ENCODE data around the gene TCL1B. TPM values are rescaled to one million over a fixed set of nuclear protein-coding genes. Genes with fewer than 3 reads are reported as not detected.

The TCL1B gene
- total RNA-seq, 5 donors from 2014 or later (not counting 1 experiment from before 2014, with no cell fraction given): 0.21 to 2.0 (median 0.70) TPM; not detected in 1

- no peak overlapping the region for H3K4me3 ChIP-seq (ENCODE audit: control insufficient read depth in 1 of 2, extremely low read depth in 1 of 2, low read length in 1 of 2)
Measured at GRCh38 chr14:95703805-95704204, 17.6 kb downstream of the TCL1B start.

DNA sequence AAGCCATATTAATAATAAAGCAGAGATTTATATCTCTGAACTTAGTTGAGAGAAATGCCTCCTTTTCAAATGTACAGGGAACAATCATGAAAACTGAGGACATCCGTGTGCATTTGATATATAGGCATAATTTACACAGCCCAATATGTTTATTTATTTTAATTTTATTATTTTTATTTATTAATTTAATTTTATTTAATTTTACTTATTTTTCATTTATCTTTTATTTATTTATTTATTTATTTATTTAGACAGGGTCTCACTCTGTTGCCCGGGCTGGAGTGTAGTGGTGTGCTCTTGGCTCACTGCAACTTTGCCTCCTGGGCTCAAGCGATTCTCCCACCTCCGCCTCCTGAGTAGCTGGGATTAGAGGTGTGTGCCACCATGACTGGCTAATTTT is 19.3 kb downstream of the TCL1B start:
- ChIA-PET CTCF (no interaction called here), POLR2A (no interaction called here)
- Mint-ChIP-seq H3K4me1 (peaks cover 0 to 4% (median 0%) of the 10 kb centered on the region in 3 donors), H3K27me3 (peaks cover 34 to 54% of the 10 kb centered on the region in 2 donors), H3K4me3 (no peak overlapping the region), H3K27ac (no peak overlapping the region), H3K36me3 (no peaks in the 10 kb centered on the region), H3K9me3 (no peaks in the 10 kb centered on the region)
- WGBS (ENCODE audit: insufficient coverage): 100% methylated on average over 3 of the region's 4 CpGs
- H3K9me3 ChIP-seq: no peaks in the 10 kb centered on the region
- H3K27ac ChIP-seq (ENCODE audit: low read length): no peak overlapping the region
- no peaks in the 10 kb centered on the region for H3K36me3 ChIP-seq (ENCODE audit: control insufficient read depth in 2 of 2, extremely low read depth in 1 of 2, insufficient read depth in 1 of 2, low read length in 1 of 2)
- H3K4me3 ChIP-seq (ENCODE audit: control insufficient read depth in 1 of 2, extremely low read depth in 1 of 2, low read length in 1 of 2): no peak overlapping the region
- H3K4me1 ChIP-seq (ENCODE audit: control insufficient read depth in 1 of 2, extremely low read depth in 1 of 2, insufficient read depth in 2 of 2, low read length in 2 of 2): no peaks in the 10 kb centered on the region
- peaks cover 7 to 14% of the 10 kb centered on the region in 2 experiments for H3K27me3 ChIP-seq (replicated peaks in 1 of 2; ENCODE audit: control insufficient read depth in 2 of 2, extremely low read depth in 1 of 2, insufficient read depth in 2 of 2, low read length in 1 of 2)
- DNase-seq: no peak
- ATAC-seq (replicated peaks in 1 of 4): no peak

More at GRCh38 chr14:95703805-95704204, 17.6 kb downstream of the TCL1B start:
- H3K27ac ChIP-seq (ENCODE audit: low read length): no peak overlapping the region
- no peaks in the 10 kb centered on the region for H3K36me3 ChIP-seq (ENCODE audit: control insufficient read depth in 2 of 2, extremely low read depth in 1 of 2, insufficient read depth in 1 of 2, low read length in 1 of 2)
- ChIA-PET CTCF (interaction anchor here in 1 of 2 donors (0.6 kb wide), 1 partner anchor 31 kb away, joined by 3 read pairs; no protein-coding TSS in a partner anchor), POLR2A (no interaction called here)
- H3K27ac Mint-ChIP-seq: no peak overlapping the region
- no peaks in the 10 kb centered on the region for H3K9me3 Mint-ChIP-seq
- DNase-seq (no peak), ATAC-seq (replicated peaks in 1 of 4) (no peak)
- no peaks in the 10 kb centered on the region for H3K9me3 ChIP-seq
- peaks cover 5 to 7% of the 10 kb centered on the region in 2 experiments for H3K27me3 ChIP-seq (replicated peaks in 1 of 2; ENCODE audit: control insufficient read depth in 2 of 2, extremely low read depth in 1 of 2, insufficient read depth in 2 of 2, low read length in 1 of 2)
- H3K4me1 ChIP-seq (ENCODE audit: control insufficient read depth in 1 of 2, extremely low read depth in 1 of 2, insufficient read depth in 2 of 2, low read length in 2 of 2): no peaks in the 10 kb centered on the region
- H3K4me1 Mint-ChIP-seq: peaks cover 0 to 4% (median 3%) of the 10 kb centered on the region in 3 donors
- H3K36me3 Mint-ChIP-seq: no peaks in the 10 kb centered on the region
- no peak overlapping the region for H3K4me3 Mint-ChIP-seq
- H3K27me3 Mint-ChIP-seq: peaks cover 29 to 55% of the 10 kb centered on the region in 2 donors
- WGBS (ENCODE audit: insufficient coverage): no CpG with 5 or more reads among the region's 3 CpGs

- H3K27ac ChIP-seq (ENCODE audit: low read length): no peak overlapping the region
Measured at GRCh38 chr14:95707327-95707726, 21.1 kb downstream of the TCL1B start.

DNA sequence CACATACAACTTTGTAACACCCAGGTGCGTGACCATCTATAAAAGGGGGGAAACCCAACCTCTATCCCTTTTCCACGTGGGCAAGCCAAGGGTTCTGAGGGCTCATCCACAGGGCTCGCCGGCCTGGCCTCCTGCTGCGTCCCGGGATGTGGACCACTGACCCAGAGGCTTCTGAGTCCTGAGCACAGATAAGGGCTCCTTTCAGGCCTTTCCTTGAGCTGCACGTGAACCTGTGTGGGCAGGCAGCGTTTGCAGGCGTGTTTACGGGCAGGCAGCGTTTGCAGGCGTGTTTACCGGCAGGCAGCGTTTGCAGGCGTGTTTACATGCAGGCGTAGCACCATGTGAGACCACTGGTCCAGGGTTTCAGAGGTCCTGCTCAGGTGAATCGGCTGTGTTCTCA is 23.9 kb downstream of the TCL1B start:
- no peak overlapping the region for H3K27ac Mint-ChIP-seq
- ChIA-PET CTCF (no interaction called here), POLR2A (no interaction called here)
- no peak for DNase-seq
- Histone ChIP-seq H3K27ac (ENCODE audit: low read length) (no peak overlapping the region), H3K27me3 (replicated peaks in 1 of 2; ENCODE audit: control insufficient read depth in 2 of 2, extremely low read depth in 1 of 2, insufficient read depth in 2 of 2, low read length in 1 of 2) (peaks cover 0 to 29% of the 10 kb centered on the region in 2 experiments), H3K4me1 (ENCODE audit: control insufficient read depth in 1 of 2, extremely low read depth in 1 of 2, insufficient read depth in 2 of 2, low read length in 2 of 2) (no peaks in the 10 kb centered on the region), H3K36me3 (ENCODE audit: control insufficient read depth in 2 of 2, extremely low read depth in 1 of 2, insufficient read depth in 1 of 2, low read length in 1 of 2) (no peaks in the 10 kb centered on the region), H3K9me3 (no peaks in the 10 kb centered on the region), H3K4me3 (ENCODE audit: control insufficient read depth in 1 of 2, extremely low read depth in 1 of 2, low read length in 1 of 2) (no peak overlapping the region)
- no peak overlapping the region for H3K4me3 Mint-ChIP-seq
- no peaks in the 10 kb centered on the region for H3K9me3 Mint-ChIP-seq
- peaks cover 41 to 44% of the 10 kb centered on the region in 2 donors for H3K27me3 Mint-ChIP-seq
- no peaks in the 10 kb centered on the region for H3K36me3 Mint-ChIP-seq
- no peak for ATAC-seq (replicated peaks in 1 of 4)
- WGBS (ENCODE audit: insufficient coverage): 86% methylated on average over 17 of the region's 17 CpGs
- H3K4me1 Mint-ChIP-seq: no peaks in the 10 kb centered on the region

More at GRCh38 chr14:95707327-95707726, 21.1 kb downstream of the TCL1B start:
- Mint-ChIP-seq H3K4me3 (no peak overlapping the region), H3K9me3 (no peaks in the 10 kb centered on the region), H3K36me3 (no peaks in the 10 kb centered on the region), H3K27me3 (peaks cover 37 to 49% of the 10 kb centered on the region in 2 donors), H3K4me1 (peaks cover 0 to 4% (median 0%) of the 10 kb centered on the region in 3 donors), H3K27ac (no peak overlapping the region)
- H3K4me1 ChIP-seq (ENCODE audit: control insufficient read depth in 1 of 2, extremely low read depth in 1 of 2, insufficient read depth in 2 of 2, low read length in 2 of 2): no peaks in the 10 kb centered on the region
- no peak for DNase-seq
- POLR2A ChIA-PET: no interaction called here
- CTCF ChIA-PET: no interaction called here
- no peak for ATAC-seq (replicated peaks in 1 of 4)
- H3K9me3 ChIP-seq: no peaks in the 10 kb centered on the region
- no peaks in the 10 kb centered on the region for H3K36me3 ChIP-seq (ENCODE audit: control insufficient read depth in 2 of 2, extremely low read depth in 1 of 2, insufficient read depth in 1 of 2, low read length in 1 of 2)
- H3K27me3 ChIP-seq (replicated peaks in 1 of 2; ENCODE audit: control insufficient read depth in 2 of 2, extremely low read depth in 1 of 2, insufficient read depth in 2 of 2, low read length in 1 of 2): peaks cover 4 to 21% of the 10 kb centered on the region in 2 experiments
- 10% methylated on average over 1 of the region's 5 CpGs for WGBS (ENCODE audit: insufficient coverage)
- H3K4me3 ChIP-seq (ENCODE audit: control insufficient read depth in 1 of 2, extremely low read depth in 1 of 2, low read length in 1 of 2): no peak overlapping the region

DNA sequence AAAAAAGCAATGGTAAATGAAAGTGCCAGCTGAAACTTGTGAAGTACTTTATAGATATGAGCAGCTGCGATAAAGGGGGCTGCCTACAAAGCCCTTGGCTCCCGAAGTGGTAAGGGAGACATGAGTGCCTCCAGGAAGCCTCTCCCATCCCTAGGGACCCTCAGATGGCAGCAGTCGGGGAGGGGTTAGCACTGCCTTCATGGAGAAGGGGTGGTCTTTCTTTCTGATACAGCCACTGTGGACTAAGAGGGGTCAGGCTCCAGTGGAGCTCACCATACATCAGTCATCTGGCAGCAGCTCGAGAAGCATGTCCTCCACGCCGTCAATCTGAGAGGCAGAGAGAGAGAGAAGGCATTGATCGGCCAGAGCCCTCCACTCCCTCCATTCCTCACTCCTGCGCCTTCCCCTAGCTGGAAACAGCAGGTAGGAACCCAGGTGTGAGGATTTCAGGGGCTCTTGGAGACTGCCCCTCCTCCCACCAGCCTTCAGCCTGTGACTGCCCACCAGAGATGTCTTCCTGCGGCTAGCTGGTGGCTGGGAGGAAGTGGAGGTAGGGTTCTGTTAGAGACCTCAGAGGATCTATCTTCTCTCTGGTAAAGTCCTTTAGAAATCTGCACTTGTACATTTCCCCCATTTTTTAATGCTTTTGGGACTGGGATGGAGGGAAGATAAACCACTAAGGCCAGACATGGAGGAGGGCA is 25.4 kb downstream of the TCL1B start:
- H3K36me3 Mint-ChIP-seq: no peaks in the 10 kb centered on the region
- H3K27me3 Mint-ChIP-seq: peaks cover 37 to 41% of the 10 kb centered on the region in 2 donors
- no peaks in the 10 kb centered on the region for H3K4me1 Mint-ChIP-seq
- POLR2A ChIA-PET: interaction anchor here in 1 of 2 donors (0.6 kb wide), 1 partner anchor 21 kb away, joined by 3 read pairs; no protein-coding TSS in a partner anchor
- H3K4me3 Mint-ChIP-seq: peak overlapping the region in 1 of 3 donors; percentile 53
- Histone ChIP-seq H3K4me3 (ENCODE audit: control insufficient read depth in 1 of 2, extremely low read depth in 1 of 2, low read length in 1 of 2) (no peak overlapping the region), H3K27me3 (replicated peaks in 1 of 2; ENCODE audit: control insufficient read depth in 2 of 2, extremely low read depth in 1 of 2, insufficient read depth in 2 of 2, low read length in 1 of 2) (peaks cover 0 to 29% of the 10 kb centered on the region in 2 experiments), H3K36me3 (ENCODE audit: control insufficient read depth in 2 of 2, extremely low read depth in 1 of 2, insufficient read depth in 1 of 2, low read length in 1 of 2) (no peaks in the 10 kb centered on the region), H3K4me1 (ENCODE audit: control insufficient read depth in 1 of 2, extremely low read depth in 1 of 2, insufficient read depth in 2 of 2, low read length in 2 of 2) (no peaks in the 10 kb centered on the region), H3K27ac (ENCODE audit: low read length) (no peak overlapping the region), H3K9me3 (no peaks in the 10 kb centered on the region)
- WGBS (ENCODE audit: insufficient coverage): no CpG with 5 or more reads among the region's 9 CpGs
- ATAC-seq (replicated peaks in 1 of 4): no peak
- CTCF ChIA-PET: no interaction called here
- no peak for DNase-seq
- H3K9me3 Mint-ChIP-seq: no peaks in the 10 kb centered on the region
- H3K27ac Mint-ChIP-seq: peak overlapping the region in 1 of 2 donors; percentile 27

DNA sequence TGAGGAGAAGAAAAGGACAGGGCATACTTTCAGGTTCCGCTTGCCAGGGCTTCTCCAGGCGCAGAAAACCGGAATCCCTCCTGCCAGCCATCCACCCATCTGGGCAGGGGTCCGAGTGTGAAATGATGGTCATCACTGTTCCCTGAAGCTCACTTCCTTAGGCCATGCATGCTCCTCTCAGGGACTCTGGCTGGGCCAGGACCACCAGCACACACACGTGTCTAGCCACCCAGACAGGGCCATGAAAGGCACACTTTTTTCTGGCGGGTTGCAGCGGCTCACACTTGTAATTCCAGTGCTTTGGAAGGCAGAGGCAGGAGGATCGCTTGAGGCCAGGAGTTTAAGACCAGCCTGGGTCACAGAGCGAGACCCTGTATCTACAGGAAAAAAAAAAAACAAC is 26.2 kb downstream of the TCL1B start:
- Mint-ChIP-seq H3K27me3 (peaks cover 35 to 39% of the 10 kb centered on the region in 2 donors), H3K27ac (no peak overlapping the region), H3K4me3 (peak overlapping the region in 1 of 3 donors; percentile 53), H3K4me1 (no peaks in the 10 kb centered on the region), H3K9me3 (no peaks in the 10 kb centered on the region), H3K36me3 (no peaks in the 10 kb centered on the region)
- ATAC-seq (replicated peaks in 1 of 4): no peak
- no peaks in the 10 kb centered on the region for H3K36me3 ChIP-seq (ENCODE audit: control insufficient read depth in 2 of 2, extremely low read depth in 1 of 2, insufficient read depth in 1 of 2, low read length in 1 of 2)
- DNase-seq: no peak
- H3K4me3 ChIP-seq (ENCODE audit: control insufficient read depth in 1 of 2, extremely low read depth in 1 of 2, low read length in 1 of 2): no peak overlapping the region
- WGBS (ENCODE audit: insufficient coverage): 84% methylated on average over 9 of the region's 9 CpGs
- no peak overlapping the region for H3K27ac ChIP-seq (ENCODE audit: low read length)
- H3K27me3 ChIP-seq (replicated peaks in 1 of 2; ENCODE audit: control insufficient read depth in 2 of 2, extremely low read depth in 1 of 2, insufficient read depth in 2 of 2, low read length in 1 of 2): peaks cover 0 to 29% of the 10 kb centered on the region in 2 experiments
- no peaks in the 10 kb centered on the region for H3K4me1 ChIP-seq (ENCODE audit: control insufficient read depth in 1 of 2, extremely low read depth in 1 of 2, insufficient read depth in 2 of 2, low read length in 2 of 2)
- ChIA-PET POLR2A (interaction anchor here in 1 of 2 donors (0.6 kb wide), 1 partner anchor 22 kb away, joined by 3 read pairs; no protein-coding TSS in a partner anchor), CTCF (no interaction called here)
- H3K9me3 ChIP-seq: no peaks in the 10 kb centered on the region
